ENCODE measurements around the gene PGLYRP1.

Gene PGLYRP1

DNA sequence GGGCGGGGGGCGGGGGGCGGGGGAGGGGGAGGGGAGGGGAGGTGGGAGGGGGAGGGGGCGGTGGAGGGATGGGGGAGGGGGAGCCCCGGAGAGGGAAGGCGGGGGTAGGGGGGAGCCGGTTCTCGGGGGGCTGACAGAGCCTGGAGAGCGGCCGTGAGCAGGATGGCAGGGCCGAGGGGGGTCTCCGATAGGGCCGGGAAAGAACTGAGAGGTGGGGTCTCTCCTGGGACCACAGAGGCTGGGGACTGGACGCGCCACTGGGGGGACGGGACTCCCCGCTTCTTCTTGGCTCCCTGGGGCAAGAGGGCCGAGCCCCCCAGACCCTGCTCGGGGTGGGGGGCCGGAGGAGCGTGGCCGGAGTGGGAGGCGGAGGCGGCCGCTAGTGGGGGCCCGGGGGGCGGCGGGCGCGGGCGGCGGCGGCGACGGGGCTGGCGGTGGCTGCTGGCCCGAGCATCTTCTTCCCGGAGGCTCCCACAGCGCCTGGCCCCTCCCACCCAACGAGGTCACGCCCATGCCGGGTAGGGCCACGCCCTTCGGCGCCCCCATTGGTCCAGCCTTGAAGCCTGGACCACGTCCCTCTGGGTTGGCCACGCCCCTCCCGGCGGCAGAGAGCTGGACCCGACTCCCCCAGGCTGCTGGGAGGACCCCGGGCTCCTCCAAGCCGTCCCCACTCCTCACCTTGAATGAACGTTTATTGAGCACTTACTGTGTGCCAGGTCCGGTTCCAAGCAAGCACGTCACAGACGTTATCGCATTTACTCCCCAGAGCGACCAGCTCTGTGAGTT, 49.1 kb downstream of the PGLYRP1 start, which contains the start of gene NOVA2:
TSS of gene NOVA2 (minus strand) at position 313 of the 786 bp plus-strand sequence. CDS start 514 bp downstream, outside the sequence.
- no peak within 1 kb of the TSS for H3K4me3 ChIP-seq (ENCODE audit: low read length)
- no peaks in the 10 kb centered on the region for H3K36me3 ChIP-seq (ENCODE audit: control insufficient read depth, insufficient read depth, low read length, severe bottlenecking)
- DNase-seq (ENCODE audit: low read depth): peak; percentile 40
- H3K4me1 ChIP-seq (ENCODE audit: control insufficient read depth, insufficient read depth, low read length): no peaks in the 10 kb centered on the region
- no peaks in the 10 kb centered on the region for H3K9me3 ChIP-seq (ENCODE audit: control insufficient read depth, low read length)
- H3K27me3 ChIP-seq (replicated peaks; ENCODE audit: control insufficient read depth, insufficient read depth, low read length): peaks cover 63% of the 10 kb centered on the region
- no peak within 1 kb of the TSS for H3K9ac ChIP-seq (ENCODE audit: low read length)

GRCh38 chr19:45972947-45973540, 49.8 kb downstream of the PGLYRP1 start:
- H3K9ac ChIP-seq (ENCODE audit: low read length): no peak overlapping the region
- H3K27me3 ChIP-seq (replicated peaks; ENCODE audit: control insufficient read depth, insufficient read depth, low read length): peaks cover 63% of the 10 kb centered on the region
- H3K4me3 ChIP-seq (ENCODE audit: low read length): no peak overlapping the region
- H3K4me1 ChIP-seq (ENCODE audit: control insufficient read depth, insufficient read depth, low read length): no peaks in the 10 kb centered on the region
- H3K9me3 ChIP-seq (ENCODE audit: control insufficient read depth, low read length): no peaks in the 10 kb centered on the region
- DNase-seq (ENCODE audit: low read depth): peak; percentile 10
- H3K36me3 ChIP-seq (ENCODE audit: control insufficient read depth, insufficient read depth, low read length, severe bottlenecking): no peaks in the 10 kb centered on the region

- no peaks in the 10 kb centered on the region for H3K4me1 ChIP-seq (ENCODE audit: control insufficient read depth, insufficient read depth, low read length)
- no peak overlapping the region for H3K4me3 ChIP-seq (ENCODE audit: low read length)
- H3K27me3 ChIP-seq (replicated peaks; ENCODE audit: control insufficient read depth, insufficient read depth, low read length): peaks cover 60% of the 10 kb centered on the region
- no peaks in the 10 kb centered on the region for H3K9me3 ChIP-seq (ENCODE audit: control insufficient read depth, low read length)
- H3K36me3 ChIP-seq (ENCODE audit: control insufficient read depth, insufficient read depth, low read length, severe bottlenecking): no peaks in the 10 kb centered on the region
- DNase-seq (ENCODE audit: low read depth): no peak
- no peak overlapping the region for H3K9ac ChIP-seq (ENCODE audit: low read length)
Measured at GRCh38 chr19:45972081-45972946, 50.5 kb downstream of the PGLYRP1 start.

DNA sequence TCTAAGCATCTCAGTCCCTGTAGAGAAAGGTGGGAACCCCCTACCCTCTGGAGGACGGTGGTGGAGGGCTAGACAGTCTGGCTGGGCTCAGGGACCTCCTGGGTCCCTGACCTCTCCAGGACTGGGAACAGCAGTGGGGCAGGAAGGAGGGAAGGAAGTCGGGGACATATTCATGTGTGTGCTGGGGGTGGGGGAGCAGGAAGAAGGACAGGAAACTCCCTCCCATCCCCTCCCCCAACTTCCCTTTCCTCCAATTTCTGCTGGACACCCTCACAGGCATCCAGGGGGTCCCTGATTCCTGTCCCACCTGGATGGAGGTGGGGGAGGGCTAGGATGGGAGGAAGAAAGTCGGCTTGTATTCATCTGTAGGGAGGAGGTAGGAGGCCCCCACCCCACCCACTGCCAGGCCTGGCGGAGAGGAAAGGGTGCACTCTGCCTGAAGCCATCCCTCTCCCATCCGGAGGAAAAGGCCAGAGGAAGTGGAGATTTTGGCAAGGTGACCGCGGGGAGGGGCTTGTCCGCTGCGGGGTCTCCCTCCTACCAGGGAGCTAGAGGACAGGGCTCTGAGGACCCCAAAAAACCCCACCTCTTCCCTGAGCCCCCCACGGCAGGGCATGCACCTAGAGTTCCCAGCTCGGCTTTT, 51.5 kb downstream of the PGLYRP1 start:
- H3K4me3 ChIP-seq (ENCODE audit: low read length): no peak overlapping the region
- no peak overlapping the region for H3K9ac ChIP-seq (ENCODE audit: low read length)
- H3K27me3 ChIP-seq (replicated peaks; ENCODE audit: control insufficient read depth, insufficient read depth, low read length): peaks cover 64% of the 10 kb centered on the region
- no peak for DNase-seq (ENCODE audit: low read depth)
- H3K36me3 ChIP-seq (ENCODE audit: control insufficient read depth, insufficient read depth, low read length, severe bottlenecking): no peaks in the 10 kb centered on the region
- no peaks in the 10 kb centered on the region for H3K9me3 ChIP-seq (ENCODE audit: control insufficient read depth, low read length)
- no peaks in the 10 kb centered on the region for H3K4me1 ChIP-seq (ENCODE audit: control insufficient read depth, insufficient read depth, low read length)

DNA sequence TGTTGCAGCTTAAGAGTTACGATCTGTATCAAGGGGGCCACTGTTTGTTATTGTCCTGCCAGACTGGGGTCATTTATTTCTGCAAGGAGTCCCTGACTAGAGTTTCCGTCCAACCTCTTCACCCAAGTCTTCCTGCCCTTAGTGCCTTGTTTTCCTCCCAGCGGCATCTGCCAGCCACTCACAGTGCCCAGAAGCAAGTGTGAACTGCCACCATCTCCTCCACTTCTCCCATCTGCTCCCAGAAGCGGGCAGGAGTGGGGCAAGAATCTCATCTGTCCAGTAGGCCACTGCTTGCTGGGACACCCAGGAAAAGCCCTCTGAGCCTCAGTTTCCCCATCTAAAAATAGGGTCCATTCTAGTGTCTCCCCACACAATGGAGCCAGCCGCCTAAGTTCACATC, 53.2 kb downstream of the PGLYRP1 start:
- Histone ChIP-seq H3K36me3 (ENCODE audit: control insufficient read depth, insufficient read depth, low read length, severe bottlenecking) (no peaks in the 10 kb centered on the region), H3K9me3 (ENCODE audit: control insufficient read depth, low read length) (no peaks in the 10 kb centered on the region), H3K4me1 (ENCODE audit: control insufficient read depth, insufficient read depth, low read length) (no peaks in the 10 kb centered on the region), H3K27me3 (replicated peaks; ENCODE audit: control insufficient read depth, insufficient read depth, low read length) (peaks cover 55% of the 10 kb centered on the region), H3K9ac (ENCODE audit: low read length) (no peak overlapping the region), H3K4me3 (ENCODE audit: low read length) (no peak overlapping the region)
- DNase-seq (ENCODE audit: low read depth): no peak

Measured in adipocyte (in vitro differentiated cells).